Stimulated activated CD4-positive, alpha-beta T cell treated with anti-CD3 and anti-CD28 coated beads, Interleukin-4, amount 100 ng/mL, for 48 hours (primary cell): ENCODE data around the gene NDFIP1.

Experiments used
- DNase-seq, 2 donors: peaks; one replicate each; pipeline ENCODE4 v3.0.0-alpha.2; 2020; ENCODE audit warnings: low read depth in 2 of 2

The NDFIP1 gene

DNA sequence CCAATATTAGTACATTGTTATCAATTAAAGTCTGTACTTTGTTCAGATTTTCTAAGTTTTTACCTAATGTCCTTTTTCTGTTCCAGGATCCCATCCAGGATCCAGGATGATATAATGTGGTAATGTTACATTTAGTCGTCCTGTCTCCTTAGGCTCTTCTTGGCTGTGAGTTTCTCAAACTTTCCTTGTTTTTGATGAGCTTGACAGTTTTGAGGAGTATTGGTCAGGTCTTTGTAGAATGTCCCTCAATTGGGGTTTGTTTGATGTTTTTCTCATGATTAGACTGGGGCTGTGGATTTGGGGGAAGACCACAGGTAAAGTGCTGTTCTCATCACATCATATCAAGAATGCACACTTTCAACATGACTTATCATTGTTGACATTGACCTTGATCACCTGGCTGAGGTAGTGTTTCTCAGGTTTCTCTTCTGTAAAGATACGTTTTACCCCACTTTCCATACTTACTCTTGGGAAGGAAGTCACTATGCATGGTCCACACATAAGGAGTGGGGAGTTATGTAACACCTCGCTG lies 9.6 kb downstream of the NDFIP1 start:
- no peak for DNase-seq

DNA sequence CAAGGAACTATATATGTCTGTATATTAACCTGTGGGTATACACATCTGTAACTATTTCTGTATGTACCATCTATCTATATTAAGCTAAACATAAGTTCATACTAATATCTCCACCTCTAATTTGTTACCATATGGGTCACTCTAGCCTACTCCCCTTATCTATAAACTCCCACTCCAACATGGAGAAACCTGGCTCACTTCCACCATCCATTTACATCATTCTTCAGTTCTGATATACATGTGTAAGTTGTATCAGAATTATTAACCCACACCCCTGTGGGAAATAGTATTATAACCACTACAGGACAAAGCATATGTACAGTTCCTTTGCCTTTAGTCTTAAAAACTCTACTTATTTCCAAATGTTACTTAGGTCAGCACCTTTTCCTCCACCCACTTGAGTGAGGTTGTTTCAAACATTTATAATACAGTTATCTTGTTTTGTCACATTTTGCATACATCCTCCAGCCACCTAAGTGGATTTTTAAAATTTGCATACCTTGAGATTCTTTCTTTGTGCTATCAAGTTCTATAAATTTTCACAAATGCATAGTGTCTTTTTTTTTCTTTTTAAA lies 10.6 kb downstream of the NDFIP1 start:
- DNase-seq: no peak

DNA sequence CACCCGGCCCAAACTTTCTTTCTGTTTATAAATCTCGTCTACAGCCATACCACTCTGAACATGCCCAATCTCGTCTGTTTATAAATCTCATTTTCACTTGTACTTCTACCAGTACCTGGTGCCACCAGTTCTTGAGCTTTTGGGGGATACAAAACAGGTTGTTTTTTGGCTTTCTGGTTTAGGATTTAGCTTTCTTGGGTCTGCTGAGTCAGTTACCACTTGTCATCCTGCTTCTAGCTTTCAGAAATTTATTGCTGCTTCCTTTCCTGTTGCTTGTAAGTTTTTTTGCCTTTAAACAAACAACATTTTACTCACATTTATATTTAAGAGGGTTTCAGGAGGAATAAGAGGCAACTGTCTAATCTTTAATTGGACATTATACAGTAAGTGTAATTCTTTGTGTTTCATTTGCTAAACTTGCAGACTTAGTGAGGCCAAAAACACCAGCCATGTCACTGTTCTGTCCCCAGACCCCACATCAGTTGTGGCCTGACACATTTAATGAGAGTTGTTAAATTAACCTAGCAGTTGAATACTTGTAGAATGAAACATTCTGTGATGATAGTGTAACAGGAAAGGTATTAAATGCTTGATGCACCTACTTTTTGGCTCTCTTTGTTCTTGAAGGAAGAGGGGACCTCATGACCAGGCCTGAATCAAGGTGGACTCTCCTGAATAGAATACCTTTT lies 11.8 kb downstream of the NDFIP1 start:
- DNase-seq: no peak

DNA sequence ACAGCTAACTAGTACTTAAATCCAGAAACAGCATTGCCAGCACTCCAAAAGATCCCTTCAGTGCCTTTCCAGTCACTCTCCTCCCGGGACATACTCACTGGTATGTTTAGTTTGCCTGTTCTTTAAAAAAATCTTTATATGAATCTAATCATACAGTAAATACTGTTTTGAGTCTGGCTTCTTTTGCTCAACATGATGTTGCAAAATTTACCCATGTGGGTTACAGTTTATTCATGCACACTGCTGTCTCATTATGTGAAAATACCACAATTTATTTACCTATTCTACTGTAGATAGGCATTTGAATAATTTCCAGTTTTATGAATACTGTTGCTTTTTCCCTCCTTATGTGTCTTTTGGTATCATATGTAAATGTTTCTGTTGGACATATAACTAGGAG lies 13.5 kb downstream of the NDFIP1 start:
- no peak for DNase-seq

DNA sequence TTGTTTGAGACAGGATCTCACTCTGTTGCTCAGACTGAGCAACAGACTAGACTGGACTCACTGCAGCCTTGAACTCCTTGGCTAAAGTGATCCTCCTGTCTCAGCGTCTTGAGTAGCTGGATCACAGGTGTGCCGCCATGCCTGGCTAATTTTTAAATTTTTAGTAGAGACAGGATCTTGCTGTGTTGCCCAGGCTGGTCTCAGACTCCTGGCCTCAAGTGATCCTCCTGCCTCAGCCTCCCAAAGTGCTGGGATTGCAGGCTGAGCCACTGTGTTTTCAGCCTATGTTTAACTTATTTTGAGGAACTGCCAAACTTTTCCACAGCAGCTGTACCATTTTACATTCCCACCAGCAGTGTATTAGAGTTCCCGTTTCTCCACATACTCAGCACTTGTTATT lies 16.8 kb downstream of the NDFIP1 start:
- no peak for DNase-seq

DNA sequence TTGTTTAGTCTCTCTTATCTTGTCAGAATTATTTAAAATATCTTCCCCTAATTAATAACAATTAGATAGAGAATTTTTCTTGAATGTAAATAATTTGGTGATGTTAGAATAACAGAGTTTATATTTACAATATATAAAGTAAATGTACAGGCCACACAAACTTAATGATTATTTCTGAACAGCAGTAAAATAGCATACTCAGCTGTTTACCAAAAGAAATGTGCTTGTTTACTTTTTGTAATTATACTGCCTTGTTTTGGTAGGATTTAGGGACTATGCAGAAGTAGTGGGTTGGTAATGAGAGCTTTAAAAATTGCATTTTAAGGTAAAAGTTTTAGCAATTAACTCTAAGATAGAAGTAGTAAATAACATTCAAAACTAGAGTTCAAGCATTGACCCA lies 17.4 kb downstream of the NDFIP1 start:
- no peak for DNase-seq

DNA sequence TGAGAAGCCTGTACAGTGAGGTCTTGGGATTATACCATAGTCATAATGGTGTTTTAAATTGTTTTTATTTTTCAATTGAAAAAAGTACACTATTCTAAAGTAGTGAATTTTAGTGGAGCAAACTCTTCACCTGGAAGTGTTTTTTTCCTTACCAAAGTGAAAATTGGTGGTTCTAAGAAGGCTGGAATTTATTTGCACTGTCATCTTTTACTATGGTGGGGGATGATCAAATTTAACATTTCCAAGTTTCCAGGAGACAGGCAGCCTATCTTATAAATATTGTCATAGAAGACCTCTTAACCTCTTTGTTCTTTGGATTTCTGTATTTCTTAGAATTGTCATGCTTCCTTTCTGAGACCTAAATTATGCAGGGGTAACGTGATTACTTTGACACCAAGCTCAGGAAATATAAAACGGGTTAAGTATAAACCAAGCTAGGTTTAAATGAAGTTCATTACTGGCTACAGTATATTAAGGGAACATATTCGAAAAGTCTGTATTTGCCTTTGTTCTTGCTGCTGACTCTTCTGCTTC lies 20.2 kb downstream of the NDFIP1 start:
- DNase-seq: no peak

DNA sequence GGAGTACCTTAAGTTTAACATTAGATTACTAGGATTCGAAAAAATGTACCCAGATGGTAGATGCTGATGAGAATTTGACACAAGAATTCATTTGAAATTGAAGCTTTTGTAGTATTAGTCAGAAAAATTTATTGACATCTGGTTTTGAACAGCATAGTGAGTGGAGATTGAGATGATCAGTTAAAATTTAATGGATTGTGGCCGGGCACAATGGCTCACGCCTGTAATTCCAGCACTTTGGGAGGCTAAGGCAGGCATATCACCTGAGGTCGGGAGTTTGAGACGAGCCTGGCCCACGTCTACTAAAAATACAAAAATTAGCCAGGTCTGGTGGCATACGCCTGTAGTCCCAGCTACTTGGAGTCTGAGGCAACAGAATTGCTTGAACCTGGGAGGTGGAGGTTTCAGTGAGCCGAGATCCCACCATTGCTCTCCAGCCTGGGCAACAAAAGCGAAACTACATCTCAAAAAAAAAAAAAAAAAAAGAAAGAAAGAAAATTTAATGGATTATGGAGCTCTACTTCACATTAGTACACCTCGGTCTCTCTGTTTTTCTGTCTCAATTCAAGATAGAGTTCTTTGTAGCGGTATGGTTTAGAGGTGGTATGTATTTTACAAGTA lies 21.0 kb downstream of the NDFIP1 start:
- no peak for DNase-seq

DNA sequence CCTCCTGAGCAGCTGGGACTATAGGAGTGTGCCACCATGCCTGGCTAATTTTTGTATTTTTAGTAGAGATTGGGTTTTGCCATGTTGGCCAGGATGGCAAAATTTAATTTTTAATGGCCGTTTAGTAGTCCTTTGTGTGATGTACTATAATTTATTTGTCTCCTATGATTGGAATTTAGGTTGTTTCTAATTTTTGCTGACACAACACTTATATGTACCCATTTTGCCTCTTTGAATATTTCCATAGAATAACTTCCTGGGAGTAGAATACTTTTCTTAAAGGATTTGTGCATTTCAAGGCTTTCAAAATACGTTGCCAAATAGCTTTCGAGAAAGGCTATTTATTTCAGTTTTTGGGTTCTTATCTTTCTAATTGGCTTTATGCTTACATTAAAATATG lies 22.8 kb downstream of the NDFIP1 start:
- no peak for DNase-seq

DNA sequence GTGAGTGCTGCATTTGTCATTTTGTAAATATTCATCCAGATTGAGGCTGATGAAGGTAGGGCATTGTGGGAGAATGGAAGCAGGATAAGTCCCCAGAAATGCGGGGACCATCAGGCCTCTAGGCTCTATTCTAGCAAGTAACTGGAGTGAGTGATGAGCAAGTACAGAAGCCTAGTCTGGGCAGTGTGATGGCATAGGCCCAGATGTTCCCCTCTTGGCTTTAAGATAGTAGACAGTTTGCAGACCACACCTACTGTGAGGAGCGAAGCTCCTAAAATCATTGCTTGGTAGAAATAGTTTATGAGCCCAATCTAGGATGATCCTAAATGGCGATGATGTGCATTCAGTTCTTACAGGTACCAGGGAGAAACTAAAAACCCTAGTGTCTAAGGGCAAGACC lies 24.3 kb downstream of the NDFIP1 start:
- DNase-seq: no peak

DNA sequence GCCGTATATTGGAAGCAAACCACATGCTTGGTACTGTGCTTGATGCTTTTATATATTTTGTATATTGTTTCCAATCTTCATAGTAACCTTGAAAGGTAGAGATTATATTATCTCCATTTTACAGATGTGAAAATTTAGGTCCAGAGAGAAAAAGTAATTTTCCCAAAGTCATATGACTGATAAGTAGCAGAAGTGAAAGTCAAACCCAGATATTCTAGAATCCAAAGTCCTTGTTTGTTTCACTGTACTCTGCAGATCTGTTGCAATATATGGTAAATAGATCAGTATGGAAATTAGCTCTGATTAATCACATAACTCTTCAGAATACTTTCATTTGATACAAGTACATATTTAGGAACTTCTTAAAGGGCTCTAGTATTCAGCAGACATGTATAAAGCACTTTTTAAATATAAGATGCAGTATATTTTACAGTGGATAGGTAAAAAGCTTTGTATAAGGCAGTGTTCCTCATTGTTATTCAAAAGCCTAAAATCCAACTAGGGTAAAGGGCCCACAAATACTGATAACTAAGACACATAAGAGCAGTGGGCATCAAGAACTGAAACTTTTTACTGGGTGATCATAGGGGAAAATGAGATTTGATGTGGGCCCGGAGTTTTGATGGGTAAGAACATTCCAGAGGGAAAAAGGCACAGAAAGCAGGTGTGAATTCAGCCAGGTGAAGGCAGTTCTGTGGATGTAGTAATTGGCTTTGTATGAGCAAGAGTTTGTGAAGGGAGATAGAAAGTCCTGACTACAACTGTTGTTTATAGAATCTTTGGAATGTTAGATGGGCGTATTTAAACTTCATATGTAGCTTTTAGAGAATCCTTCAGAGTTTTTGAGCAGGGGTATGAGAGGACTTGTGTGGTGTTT lies 25.0 kb downstream of the NDFIP1 start:
- DNase-seq: no peak

DNA sequence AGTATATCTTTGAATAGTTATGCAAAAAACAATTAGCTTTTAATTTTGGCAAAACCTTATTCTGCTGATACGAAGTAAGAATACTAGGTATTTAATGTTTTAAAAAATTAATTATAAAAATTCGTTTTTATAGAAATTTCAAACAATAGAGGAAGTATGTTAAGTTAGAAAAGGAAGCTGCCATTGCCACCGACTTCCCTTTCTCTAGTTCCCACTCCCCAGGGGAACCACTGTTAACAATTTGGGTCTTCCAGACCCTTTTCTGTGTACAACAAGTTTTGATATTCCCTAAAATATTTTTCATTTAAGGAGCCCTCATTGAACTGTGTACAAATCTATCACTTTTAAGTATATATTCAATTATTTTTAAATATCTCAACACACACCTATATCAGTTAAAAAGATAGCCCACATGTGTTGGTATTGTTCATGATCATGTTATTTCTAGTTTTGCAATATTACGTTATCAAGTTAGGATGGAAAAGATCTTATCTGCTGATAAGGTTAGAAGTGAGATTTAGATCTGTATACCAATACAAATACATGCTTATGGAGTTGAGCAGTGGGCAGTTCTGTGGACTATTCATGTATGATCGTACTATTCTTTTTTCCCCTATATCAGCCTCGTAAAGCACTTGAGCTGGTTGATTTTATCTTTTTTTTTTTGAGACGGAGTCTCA lies 25.9 kb downstream of the NDFIP1 start:
- DNase-seq: no peak

DNA sequence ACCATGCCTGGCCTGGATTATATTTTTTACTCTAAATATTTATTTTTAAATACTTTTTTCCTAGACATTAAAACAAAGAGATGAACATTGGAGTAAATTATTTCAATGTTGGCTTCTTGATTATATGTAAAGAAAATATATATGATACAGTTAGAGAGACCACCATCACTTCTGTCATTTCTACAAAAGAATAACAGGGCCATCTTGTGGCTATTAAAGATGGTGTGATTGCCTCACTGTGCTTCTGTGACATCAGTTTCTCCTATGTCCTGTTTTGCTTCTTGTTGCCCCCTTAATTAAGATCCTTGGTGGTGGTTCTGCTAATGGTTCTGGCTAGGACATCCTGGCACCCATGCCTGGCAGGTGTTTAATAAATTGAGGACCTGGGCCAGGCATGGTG lies 32.9 kb downstream of the NDFIP1 start:
- no peak for DNase-seq

DNA sequence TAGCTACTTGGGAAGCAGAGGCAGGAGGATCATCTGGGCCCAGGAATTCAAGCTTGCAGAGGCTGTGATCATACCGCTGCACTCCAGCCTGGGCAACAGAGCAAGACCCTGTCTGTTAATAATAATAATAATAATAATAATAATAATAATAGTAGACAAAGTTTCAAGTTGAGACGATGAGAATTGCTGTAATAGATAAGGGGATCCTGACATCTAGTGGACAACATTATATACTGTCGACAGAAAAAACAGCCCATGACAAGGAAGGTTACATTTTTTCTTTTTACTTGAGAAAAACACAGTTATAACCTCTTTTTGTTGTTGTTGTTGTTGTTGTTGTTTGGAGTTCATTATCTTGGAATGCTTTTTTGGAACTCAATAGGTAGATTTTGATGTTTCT lies 35.3 kb downstream of the NDFIP1 start:
- no peak for DNase-seq

DNA sequence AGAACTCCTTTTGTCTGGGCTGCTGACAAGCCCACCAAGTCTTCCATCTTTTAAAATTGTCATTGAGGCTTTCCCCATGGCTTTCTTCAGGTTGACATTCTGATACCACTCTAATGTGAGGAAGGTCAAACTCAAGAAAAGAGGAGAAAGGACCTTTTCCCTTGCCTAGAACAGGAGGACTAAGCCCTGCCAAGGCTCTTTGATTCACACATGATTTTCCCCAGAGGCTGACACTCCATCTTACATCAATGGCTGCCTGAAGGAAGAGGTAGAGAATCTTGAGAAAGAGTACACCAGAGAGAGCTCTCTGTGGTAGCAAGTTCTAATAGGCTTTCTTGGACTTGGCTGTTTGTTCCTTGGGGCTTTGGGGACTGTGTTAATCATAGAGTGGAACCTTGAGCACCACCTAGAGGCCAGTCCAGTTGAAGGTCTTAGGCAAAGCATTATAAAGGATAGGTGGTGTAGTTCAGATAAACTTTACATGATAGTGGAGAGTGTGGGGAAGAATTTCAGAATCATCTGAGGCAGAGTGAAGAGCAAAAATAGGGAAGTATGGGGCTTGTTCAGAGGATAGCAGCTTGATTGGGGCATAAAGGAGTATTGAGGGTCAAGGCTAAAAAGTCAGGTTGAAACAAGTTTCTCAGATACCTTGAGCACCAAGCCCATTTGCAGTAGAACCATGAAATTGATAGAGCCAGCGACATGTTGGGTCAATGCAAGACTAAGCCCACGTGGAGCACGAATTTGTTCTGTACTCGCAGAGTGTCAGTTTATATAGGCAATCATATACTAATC lies 36.7 kb downstream of the NDFIP1 start:
- peak; percentile 46 to 51 for DNase-seq

DNA sequence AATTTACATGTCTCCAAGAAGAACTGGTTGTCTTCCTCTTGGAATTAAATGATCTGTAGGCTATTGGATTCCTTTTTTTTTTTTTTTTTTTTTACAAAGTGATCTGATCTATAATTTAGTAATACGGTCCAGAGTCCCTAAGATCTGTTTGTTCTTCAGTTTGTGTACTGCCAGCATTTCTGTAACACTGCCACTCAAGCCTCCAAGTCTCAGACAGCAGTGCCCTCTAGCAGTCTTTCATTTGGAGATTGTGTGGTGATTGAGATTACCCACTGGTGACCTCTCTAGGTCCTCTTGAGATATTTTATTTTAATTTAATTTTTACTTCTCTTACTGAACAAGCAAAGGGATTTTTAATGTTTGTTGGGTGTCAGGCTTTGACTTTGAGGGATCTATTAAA lies 40.8 kb downstream of the NDFIP1 start:
- DNase-seq: no peak

DNA sequence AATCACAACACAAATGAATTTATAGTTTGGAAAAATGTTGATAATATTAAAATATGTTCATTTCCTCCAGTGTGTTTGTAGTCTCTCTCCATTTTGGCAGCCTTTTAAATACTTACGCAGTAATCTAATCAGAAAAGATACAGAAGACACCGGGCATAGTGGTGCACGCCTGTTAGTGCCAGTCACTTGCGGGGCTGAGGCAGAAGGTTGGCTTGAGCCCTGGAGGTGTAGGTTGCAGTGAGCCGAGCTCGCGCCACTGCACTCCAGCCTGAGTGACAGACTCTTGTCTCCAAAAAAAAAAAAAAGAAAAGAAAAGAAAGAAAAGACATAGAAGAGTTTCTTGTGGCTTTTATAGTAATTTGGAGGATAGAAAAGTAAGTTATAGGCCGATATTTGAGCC lies 41.9 kb downstream of the NDFIP1 start:
- DNase-seq: no peak

DNA sequence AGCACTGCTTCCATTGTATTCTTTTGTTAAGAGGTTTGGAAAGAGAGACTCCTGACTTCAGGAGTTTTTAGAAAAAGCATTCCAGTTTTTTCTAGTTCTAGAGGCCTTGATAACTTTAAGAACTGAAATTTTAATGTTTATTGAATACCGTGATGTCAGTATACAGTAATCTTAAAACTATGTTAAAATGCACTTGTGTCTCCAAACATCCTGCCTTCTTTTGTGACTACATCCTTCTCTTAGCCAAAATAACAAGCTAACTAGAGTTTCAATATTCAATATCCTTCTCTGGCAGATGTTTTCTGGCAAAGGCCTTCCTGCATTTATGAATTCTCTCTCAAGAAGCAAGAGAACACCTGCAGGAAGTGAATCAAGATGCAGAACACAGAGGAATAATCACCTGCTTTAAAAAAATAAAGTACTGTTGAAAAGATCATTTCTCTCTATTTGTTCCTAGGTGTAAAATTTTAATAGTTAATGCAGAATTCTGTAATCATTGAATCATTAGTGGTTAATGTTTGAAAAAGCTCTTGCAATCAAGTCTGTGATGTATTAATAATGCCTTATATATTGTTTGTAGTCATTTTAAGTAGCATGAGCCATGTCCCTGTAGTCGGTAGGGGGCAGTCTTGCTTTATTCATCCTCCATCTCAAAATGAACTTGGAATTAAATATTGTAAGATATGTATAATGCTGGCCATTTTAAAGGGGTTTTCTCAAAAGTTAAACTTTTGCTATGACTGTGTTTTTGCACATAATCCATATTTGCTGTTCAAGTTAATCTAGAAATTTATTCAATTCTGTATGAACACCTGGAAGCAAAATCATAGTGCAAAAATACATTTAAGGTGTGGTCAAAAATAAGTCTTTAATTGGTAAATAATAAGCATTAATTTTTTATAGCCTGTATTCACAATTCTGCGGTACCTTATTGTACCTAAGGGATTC lies 43.1 kb downstream of the NDFIP1 start:
- peak; percentile 35 to 37 for DNase-seq

DNA sequence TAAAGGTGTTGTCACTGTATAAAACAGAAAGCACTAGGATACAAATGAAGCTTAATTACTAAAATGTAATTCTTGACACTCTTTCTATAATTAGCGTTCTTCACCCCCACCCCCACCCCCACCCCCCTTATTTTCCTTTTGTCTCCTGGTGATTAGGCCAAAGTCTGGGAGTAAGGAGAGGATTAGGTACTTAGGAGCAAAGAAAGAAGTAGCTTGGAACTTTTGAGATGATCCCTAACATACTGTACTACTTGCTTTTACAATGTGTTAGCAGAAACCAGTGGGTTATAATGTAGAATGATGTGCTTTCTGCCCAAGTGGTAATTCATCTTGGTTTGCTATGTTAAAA lies 43.8 kb downstream of the NDFIP1 start:
- no peak for DNase-seq
